HepG2 (cell line): ENCODE results near the gene SRP68. TPM values are rescaled to one million over a fixed set of nuclear protein-coding genes. Genes with fewer than 3 reads are reported as not detected.

ENCODE experiments used
- ESRRA ChIP-seq: sonication (generic); formaldehyde crosslinking; IDR thresholded peaks from 2 replicates; pipeline ENCODE4 v1.5.1; 2020; ENCODE audit warnings: mild to moderate bottlenecking, low read depth, missing genetic modification reagents
- FOXA3 ChIP-seq: IDR thresholded peaks from 2 replicates; pipeline ENCODE4 v1.6.1; 2016; ENCODE audit warnings: missing genetic modification reagents, missing compliant biosample characterization
- GPN1 ChIP-seq: sonication (generic); formaldehyde crosslinking; IDR thresholded peaks from 2 replicates; pipeline ENCODE4 v1.5.1; 2020; ENCODE audit warnings: missing genetic modification reagents, borderline replicate concordance
- HDAC2 ChIP-seq: sonication (generic); formaldehyde crosslinking; IDR thresholded peaks from 2 replicates; pipeline ENCODE4 v1.4.0; 2020; ENCODE audit warnings: missing genetic modification reagents
- KLF9 ChIP-seq: IDR thresholded peaks from 2 replicates; pipeline ENCODE4 v1.6.1; 2016; ENCODE audit warnings: low read depth
- POLR2G ChIP-seq: fragments of 200-400 bp; formaldehyde crosslinking; IDR thresholded peaks from 2 replicates; pipeline ENCODE4 v1.6.1; 2018; ENCODE audit warnings: mild to moderate bottlenecking, low read depth, low read length, moderate library complexity
- PRPF4 ChIP-seq: fragments of 200-400 bp; formaldehyde crosslinking; IDR thresholded peaks from 2 replicates; pipeline ENCODE4 v1.6.1; 2016; ENCODE audit warnings: low read length, low read depth; ENCODE audit not compliant: poor library complexity, severe bottlenecking
- RFXANK ChIP-seq: IDR thresholded peaks from 2 replicates; pipeline ENCODE4 v1.6.1; 2016
- SIN3B ChIP-seq: fragments of 150-350 bp; IDR thresholded peaks from 2 replicates; pipeline ENCODE4 v1.6.1; 2014; ENCODE audit warnings: low read length
- ZBTB21 ChIP-seq: sonication (generic); formaldehyde crosslinking; IDR thresholded peaks from 2 replicates; pipeline ENCODE4 v1.4.0; 2020; ENCODE audit warnings: missing genetic modification reagents
- ZBTB7B ChIP-seq: sonication (generic); formaldehyde crosslinking; IDR thresholded peaks from 2 replicates; pipeline ENCODE4 v1.4.0; 2020; ENCODE audit warnings: missing genetic modification reagents
- ZMAT3 ChIP-seq: sonication (generic); formaldehyde crosslinking; conservative IDR thresholded peaks from 2 replicates; pipeline ENCODE4 v1.7.0; 2021; ENCODE audit warnings: missing genetic modification reagents
- ZNF331 ChIP-seq: sonication (generic); formaldehyde crosslinking; IDR thresholded peaks from 2 replicates; pipeline ENCODE4 v1.4.0; 2020; ENCODE audit warnings: missing genetic modification reagents
- polyA plus RNA-seq, 8 experiments: library from polyadenylated mRNA; depleted of rRNA in 3 of 8; stranded (reverse) in 7 of 8; unstranded in 1 of 8; fragments of >200 nt; fragmentation: Illumina TruSeq in 4 of 8; extraction: Trizol in 4 of 8; gene quantifications; 2 replicates each; pipeline versions ENCODE4 v1.2.1 to v1.2.3, GENCODE V29; 2011 to 2016; ENCODE audit warnings: low read depth in 4 of 8, missing spikeins in 1 of 8, mixed read lengths in 1 of 8; ENCODE audit not compliant: insufficient read depth in 1 of 8
- total RNA-seq, 5 experiments: library from RNA; depleted of rRNA; stranded (reverse); fragments of >200 nt; fragmentation: Illumina TruSeq; extraction: Trizol; gene quantifications; 2 replicates each; pipeline ENCODE4 v1.2.3, GENCODE V29; 2016; ENCODE audit warnings: low read depth in 1 of 5
- TF ChIP-seq, protein P1 (sequence below): sonication (generic); formaldehyde crosslinking; IDR thresholded peaks from 2 replicates; pipeline ENCODE4 v1.4.0; 2020; ENCODE audit warnings: mild to moderate bottlenecking, missing genetic modification reagents
- TF ChIP-seq, protein P2 (sequence below): sonication (generic); formaldehyde crosslinking; IDR thresholded peaks from 2 replicates; pipeline ENCODE4 v1.4.0; 2020; ENCODE audit warnings: mild to moderate bottlenecking, missing genetic modification reagents
- TF ChIP-seq, protein P3 (sequence below): sonication (generic); formaldehyde crosslinking; IDR thresholded peaks from 2 replicates; pipeline ENCODE4 v1.4.0; 2020; ENCODE audit warnings: missing genetic modification reagents
- TF ChIP-seq, protein P4 (sequence below): sonication (generic); formaldehyde crosslinking; IDR thresholded peaks from 2 replicates; pipeline ENCODE4 v1.8.0; 2022; ENCODE audit warnings: missing genetic modification reagents, mild to moderate bottlenecking, borderline replicate concordance

The SRP68 gene
- total and polyA plus RNA-seq, 2 of the 13 experiments (the other 11 are each of a cell fraction or from before 2014, with no cell fraction given) = 39.8 to 74.3 TPM

DNA sequence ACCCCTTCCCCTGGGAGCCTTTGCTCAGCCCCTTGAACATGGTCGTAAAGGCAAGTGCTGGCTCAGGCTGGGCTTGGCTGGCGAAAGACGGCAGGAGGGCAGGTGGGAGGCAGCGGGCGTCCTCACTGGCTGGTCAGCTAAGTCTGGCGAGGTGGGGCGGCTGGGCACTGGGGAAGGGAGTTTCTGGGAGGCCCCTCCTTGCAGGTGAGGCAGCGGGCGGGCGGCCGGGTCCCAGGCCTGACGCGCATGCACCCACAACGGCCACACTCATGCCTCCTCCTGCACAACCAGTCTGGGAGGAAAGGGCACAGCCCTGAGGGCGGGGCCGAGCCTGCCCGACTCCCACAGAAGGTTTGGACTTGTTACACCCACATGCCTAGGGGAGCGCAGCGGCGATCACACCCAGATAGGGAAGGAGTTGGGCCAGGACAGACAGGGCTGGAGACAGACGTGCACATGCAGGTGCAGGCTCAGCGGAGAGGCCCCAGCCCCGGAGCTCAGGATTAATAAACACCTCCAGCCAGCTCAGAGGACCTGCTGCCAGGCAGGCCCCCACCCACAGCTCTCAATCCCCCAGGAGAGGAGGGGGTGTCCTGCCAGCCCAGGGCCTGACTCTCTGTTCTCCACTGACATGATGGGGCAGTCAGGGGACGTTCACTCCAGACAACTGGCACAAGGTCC, 45.0 kb downstream of the SRP68 start, which contains the start of gene EVPL (continued):
- TF ChIP-seq, protein P1, sequence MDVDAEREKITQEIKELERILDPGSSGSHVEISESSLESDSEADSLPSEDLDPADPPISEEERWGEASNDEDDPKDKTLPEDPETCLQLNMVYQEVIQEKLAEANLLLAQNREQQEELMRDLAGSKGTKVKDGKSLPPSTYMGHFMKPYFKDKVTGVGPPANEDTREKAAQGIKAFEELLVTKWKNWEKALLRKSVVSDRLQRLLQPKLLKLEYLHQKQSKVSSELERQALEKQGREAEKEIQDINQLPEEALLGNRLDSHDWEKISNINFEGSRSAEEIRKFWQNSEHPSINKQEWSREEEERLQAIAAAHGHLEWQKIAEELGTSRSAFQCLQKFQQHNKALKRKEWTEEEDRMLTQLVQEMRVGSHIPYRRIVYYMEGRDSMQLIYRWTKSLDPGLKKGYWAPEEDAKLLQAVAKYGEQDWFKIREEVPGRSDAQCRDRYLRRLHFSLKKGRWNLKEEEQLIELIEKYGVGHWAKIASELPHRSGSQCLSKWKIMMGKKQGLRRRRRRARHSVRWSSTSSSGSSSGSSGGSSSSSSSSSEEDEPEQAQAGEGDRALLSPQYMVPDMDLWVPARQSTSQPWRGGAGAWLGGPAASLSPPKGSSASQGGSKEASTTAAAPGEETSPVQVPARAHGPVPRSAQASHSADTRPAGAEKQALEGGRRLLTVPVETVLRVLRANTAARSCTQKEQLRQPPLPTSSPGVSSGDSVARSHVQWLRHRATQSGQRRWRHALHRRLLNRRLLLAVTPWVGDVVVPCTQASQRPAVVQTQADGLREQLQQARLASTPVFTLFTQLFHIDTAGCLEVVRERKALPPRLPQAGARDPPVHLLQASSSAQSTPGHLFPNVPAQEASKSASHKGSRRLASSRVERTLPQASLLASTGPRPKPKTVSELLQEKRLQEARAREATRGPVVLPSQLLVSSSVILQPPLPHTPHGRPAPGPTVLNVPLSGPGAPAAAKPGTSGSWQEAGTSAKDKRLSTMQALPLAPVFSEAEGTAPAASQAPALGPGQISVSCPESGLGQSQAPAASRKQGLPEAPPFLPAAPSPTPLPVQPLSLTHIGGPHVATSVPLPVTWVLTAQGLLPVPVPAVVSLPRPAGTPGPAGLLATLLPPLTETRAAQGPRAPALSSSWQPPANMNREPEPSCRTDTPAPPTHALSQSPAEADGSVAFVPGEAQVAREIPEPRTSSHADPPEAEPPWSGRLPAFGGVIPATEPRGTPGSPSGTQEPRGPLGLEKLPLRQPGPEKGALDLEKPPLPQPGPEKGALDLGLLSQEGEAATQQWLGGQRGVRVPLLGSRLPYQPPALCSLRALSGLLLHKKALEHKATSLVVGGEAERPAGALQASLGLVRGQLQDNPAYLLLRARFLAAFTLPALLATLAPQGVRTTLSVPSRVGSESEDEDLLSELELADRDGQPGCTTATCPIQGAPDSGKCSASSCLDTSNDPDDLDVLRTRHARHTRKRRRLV = no peak
- TF ChIP-seq FOXA3 (CRISPR knock-in tag) (peak; percentile 64), ZMAT3 (CRISPR knock-in tag) (no peak), POLR2G (peak; percentile 71), HDAC2 (CRISPR knock-in tag) (peak; percentile 53), GPN1 (CRISPR knock-in tag) (no peak), ESRRA (CRISPR knock-in tag) (no peak), ZNF331 (CRISPR knock-in tag) (peak; percentile 72), ZBTB7B (CRISPR knock-in tag) (no peak; the same call in 1 of the 2 replicates), KLF9 (no peak), ZBTB21 (CRISPR knock-in tag) (no peak), RFXANK (CRISPR knock-in tag) (no peak), PRPF4 (no peak), SIN3B (no peak)
- TF ChIP-seq, protein P2, sequence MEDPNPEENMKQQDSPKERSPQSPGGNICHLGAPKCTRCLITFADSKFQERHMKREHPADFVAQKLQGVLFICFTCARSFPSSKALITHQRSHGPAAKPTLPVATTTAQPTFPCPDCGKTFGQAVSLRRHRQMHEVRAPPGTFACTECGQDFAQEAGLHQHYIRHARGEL (CRISPR knock-in tag) = no peak
- TF ChIP-seq, protein P3, sequence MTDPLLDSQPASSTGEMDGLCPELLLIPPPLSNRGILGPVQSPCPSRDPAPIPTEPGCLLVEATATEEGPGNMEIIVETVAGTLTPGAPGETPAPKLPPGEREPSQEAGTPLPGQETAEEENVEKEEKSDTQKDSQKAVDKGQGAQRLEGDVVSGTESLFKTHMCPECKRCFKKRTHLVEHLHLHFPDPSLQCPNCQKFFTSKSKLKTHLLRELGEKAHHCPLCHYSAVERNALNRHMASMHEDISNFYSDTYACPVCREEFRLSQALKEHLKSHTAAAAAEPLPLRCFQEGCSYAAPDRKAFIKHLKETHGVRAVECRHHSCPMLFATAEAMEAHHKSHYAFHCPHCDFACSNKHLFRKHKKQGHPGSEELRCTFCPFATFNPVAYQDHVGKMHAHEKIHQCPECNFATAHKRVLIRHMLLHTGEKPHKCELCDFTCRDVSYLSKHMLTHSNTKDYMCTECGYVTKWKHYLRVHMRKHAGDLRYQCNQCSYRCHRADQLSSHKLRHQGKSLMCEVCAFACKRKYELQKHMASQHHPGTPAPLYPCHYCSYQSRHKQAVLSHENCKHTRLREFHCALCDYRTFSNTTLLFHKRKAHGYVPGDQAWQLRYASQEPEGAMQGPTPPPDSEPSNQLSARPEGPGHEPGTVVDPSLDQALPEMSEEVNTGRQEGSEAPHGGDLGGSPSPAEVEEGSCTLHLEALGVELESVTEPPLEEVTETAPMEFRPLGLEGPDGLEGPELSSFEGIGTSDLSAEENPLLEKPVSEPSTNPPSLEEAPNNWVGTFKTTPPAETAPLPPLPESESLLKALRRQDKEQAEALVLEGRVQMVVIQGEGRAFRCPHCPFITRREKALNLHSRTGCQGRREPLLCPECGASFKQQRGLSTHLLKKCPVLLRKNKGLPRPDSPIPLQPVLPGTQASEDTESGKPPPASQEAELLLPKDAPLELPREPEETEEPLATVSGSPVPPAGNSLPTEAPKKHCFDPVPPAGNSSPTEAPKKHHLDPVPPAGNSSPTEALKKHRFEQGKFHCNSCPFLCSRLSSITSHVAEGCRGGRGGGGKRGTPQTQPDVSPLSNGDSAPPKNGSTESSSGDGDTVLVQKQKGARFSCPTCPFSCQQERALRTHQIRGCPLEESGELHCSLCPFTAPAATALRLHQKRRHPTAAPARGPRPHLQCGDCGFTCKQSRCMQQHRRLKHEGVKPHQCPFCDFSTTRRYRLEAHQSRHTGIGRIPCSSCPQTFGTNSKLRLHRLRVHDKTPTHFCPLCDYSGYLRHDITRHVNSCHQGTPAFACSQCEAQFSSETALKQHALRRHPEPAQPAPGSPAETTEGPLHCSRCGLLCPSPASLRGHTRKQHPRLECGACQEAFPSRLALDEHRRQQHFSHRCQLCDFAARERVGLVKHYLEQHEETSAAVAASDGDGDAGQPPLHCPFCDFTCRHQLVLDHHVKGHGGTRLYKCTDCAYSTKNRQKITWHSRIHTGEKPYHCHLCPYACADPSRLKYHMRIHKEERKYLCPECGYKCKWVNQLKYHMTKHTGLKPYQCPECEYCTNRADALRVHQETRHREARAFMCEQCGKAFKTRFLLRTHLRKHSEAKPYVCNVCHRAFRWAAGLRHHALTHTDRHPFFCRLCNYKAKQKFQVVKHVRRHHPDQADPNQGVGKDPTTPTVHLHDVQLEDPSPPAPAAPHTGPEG = 0 out of 2 replicates have a peak, but pooled peaks have one; percentile 63
- TF ChIP-seq, protein P4, sequence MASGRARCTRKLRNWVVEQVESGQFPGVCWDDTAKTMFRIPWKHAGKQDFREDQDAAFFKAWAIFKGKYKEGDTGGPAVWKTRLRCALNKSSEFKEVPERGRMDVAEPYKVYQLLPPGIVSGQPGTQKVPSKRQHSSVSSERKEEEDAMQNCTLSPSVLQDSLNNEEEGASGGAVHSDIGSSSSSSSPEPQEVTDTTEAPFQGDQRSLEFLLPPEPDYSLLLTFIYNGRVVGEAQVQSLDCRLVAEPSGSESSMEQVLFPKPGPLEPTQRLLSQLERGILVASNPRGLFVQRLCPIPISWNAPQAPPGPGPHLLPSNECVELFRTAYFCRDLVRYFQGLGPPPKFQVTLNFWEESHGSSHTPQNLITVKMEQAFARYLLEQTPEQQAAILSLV (CRISPR knock-in tag) = peak; percentile 35; the same call in 1 of the 2 replicates
